ENCODE results near the gene GYS2. TPM values are rescaled to one million over a fixed set of nuclear protein-coding genes. Genes with fewer than 3 reads are reported as not detected.

Gene GYS2
- total and polyA plus RNA-seq, 2 of the 4 experiments (the other 2 are of a cell fraction): not detected

DNA sequence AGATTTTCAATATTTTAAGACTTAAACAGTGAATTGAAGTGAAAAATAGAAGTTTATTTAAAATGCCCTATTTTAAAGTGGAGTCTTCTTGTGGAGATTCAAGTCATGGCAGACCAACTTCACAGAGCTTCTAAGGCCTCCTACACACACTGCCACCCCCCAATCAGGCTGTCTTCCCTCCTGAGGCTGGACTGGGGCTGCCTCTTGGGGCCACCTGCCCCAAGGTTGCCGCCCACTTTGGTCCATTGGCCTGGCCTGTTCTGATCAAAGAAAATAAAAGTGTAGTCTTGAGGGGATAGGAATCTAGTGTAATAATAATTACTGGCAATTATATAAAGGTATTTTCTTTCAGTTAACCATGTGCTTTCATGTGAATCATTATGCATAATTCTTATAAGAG, 101.8 kb downstream of the GYS2 start:
- H2BK15ac ChIP-seq (ENCODE audit: low read depth, low read length): no peak overlapping the region
- no peak for TF ChIP-seq CTCF (conservative IDR thresholded peaks at IDR 0.05; ENCODE audit: low read depth, low read length)
- TF ChIP-seq FOS (IDR thresholded peaks at IDR 0.05; ENCODE audit: low read depth, low read length): no peak
- no peak for TF ChIP-seq RCOR1 (IDR thresholded peaks at IDR 0.05; ENCODE audit: insufficient replicate concordance, low read length)

More for the DNA sequence above, 101.8 kb downstream of the GYS2 start:
- Histone ChIP-seq H3K4me1 (ENCODE audit: control insufficient read depth, insufficient read depth, low read length) (peaks cover 2% of the 10 kb centered on the region), H3K4me3 (ENCODE audit: insufficient read depth, low read depth, low read length) (peak overlapping the region; percentile 60), H3K23ac (ENCODE audit: low read depth, low read length) (no peak overlapping the region), H3K14ac (replicated peaks; ENCODE audit: low read depth, low read length) (no peak overlapping the region), H3K9me1 (ENCODE audit: insufficient read depth, low read length) (peaks cover 4% of the 10 kb centered on the region; the same call in 1 of the 2 replicates), H3K36me3 (ENCODE audit: control insufficient read depth, insufficient read depth, low read length) (no peaks in the 10 kb centered on the region), H2BK5ac (ENCODE audit: low read depth, low read length, poor library complexity, severe bottlenecking) (no peak overlapping the region), H2BK120ac (ENCODE audit: low read depth, low read length) (no peak overlapping the region), H3K18ac (ENCODE audit: low read depth, low read length) (no peak overlapping the region), H3K27me3 (ENCODE audit: control insufficient read depth, insufficient read depth, low read length) (no peaks in the 10 kb centered on the region), H3K4me2 (ENCODE audit: low read depth, low read length) (peak overlapping the region; percentile 89), H4K91ac (ENCODE audit: insufficient read depth, low read depth, low read length) (no peak overlapping the region), H3K27ac (ENCODE audit: insufficient read depth, low read length) (no peak overlapping the region), H3K56ac (ENCODE audit: extremely low read depth, insufficient read depth, low read length) (no peak overlapping the region), H3K79me1 (ENCODE audit: low read depth in 1 of 2, low read length in 2 of 2) (peaks cover 16 to 33% of the 10 kb centered on the region in 2 experiments), H4K8ac (ENCODE audit: low read depth in 2 of 2, low read length in 2 of 2) (no peak overlapping the region), H2AK9ac (replicated peaks; ENCODE audit: low read depth, low read length, poor library complexity) (no peak overlapping the region), H3K4ac (ENCODE audit: low read depth, low read length) (no peak overlapping the region; the same call in 1 of the 2 replicates), H3K9ac (ENCODE audit: low read depth, low read length) (peak overlapping the region; percentile 93; the same call in 1 of the 2 replicates), H2BK20ac (ENCODE audit: low read depth, low read length) (no peak overlapping the region), H2AFZ (replicated peaks; ENCODE audit: low read length, poor library complexity) (no peak overlapping the region), H2AK5ac (ENCODE audit: low read depth, low read length) (no peak overlapping the region), H4K20me1 (ENCODE audit: insufficient read depth, low read length) (peaks cover 13% of the 10 kb centered on the region; the same call in 1 of the 2 replicates), H4K5ac (ENCODE audit: low read depth, low read length) (no peak overlapping the region), H3K9me3 (ENCODE audit: control insufficient read depth, insufficient read depth, low read length) (no peaks in the 10 kb centered on the region)
- no peak for ATAC-seq (ENCODE audit: low read depth)
- dilution Hi-C loops (cut with HindIII; ENCODE audit: low sequenced_read_pairs, unreplicated experiment) (no loop called here), intact Hi-C loops (cut with micrococcal nuclease) (loop anchor here (5.0 kb wide), 1 partner anchor 154 kb away; the partner anchor contains the start of gene LDHB), in situ Hi-C loops (cut with MboI; ENCODE audit: low sequenced_read_pairs) (loop anchor here (10.0 kb wide), 1 partner anchor 142 kb away; no protein-coding TSS in a partner anchor)
- BruUV-seq (replicated peaks): no TSS peak
- DNase-seq: no peak
- POLR2A ChIA-PET (ENCODE audit: unreplicated experiment): no interaction called here
- CTCF ChIA-PET: no interaction called here
- WGBS, 2 experiments (ENCODE audit: extremely low coverage in 2 of 2, insufficient read length in 1 of 2): no CpG with 5 or more reads among the region's 1 CpG

Measured in IMR-90 (cell line).